Hepatocyte (in vitro differentiated cells): ENCODE results near the gene SNCA. TPM values are rescaled to one million over a fixed set of nuclear protein-coding genes. Genes with fewer than 3 reads are reported as not detected.

Experiments used
- DNase-seq: peaks from one replicate; pipeline ENCODE4 v3.0.0-alpha.2; 2016; ENCODE audit warnings: low spot score
- H2AFZ ChIP-seq: fragments of 200-600 bp; sonication (generic); 2 replicates; pipeline ENCODE4 v1.6.0; 2016; ENCODE audit warnings: antibody characterized with exemption, mild to moderate bottlenecking
- H3K27ac ChIP-seq: fragments of 200-600 bp; sonication (generic); 2 replicates; pipeline ENCODE4 v1.5.1; 2016; ENCODE audit warnings: mild to moderate bottlenecking
- H3K27me3 ChIP-seq: fragments of 200-600 bp; sonication (generic); 2 replicates; pipeline ENCODE4 v1.6.1; 2016
- H3K36me3 ChIP-seq: fragments of 200-600 bp; sonication (generic); replicated peaks from 2 replicates; pipeline ENCODE4 v1.5.1; 2016; ENCODE audit warnings: low read depth; ENCODE audit not compliant: insufficient read depth
- H3K4me1 ChIP-seq: fragments of 200-600 bp; sonication (generic); 2 replicates; pipeline ENCODE4 v1.5.1; 2016; ENCODE audit warnings: mild to moderate bottlenecking, moderate library complexity; ENCODE audit not compliant: insufficient read depth
- H3K4me2 ChIP-seq: fragments of 200-600 bp; sonication (generic); 2 replicates; pipeline ENCODE4 v1.6.0; 2016
- H3K4me3 ChIP-seq: fragments of 200-600 bp; sonication (generic); 2 replicates; pipeline ENCODE4 v1.5.1; 2016; ENCODE audit warnings: mild to moderate bottlenecking
- H3K79me2 ChIP-seq: fragments of 200-600 bp; sonication (generic); 2 replicates; pipeline ENCODE4 v1.6.0; 2017; ENCODE audit warnings: mild to moderate bottlenecking
- H3K9me2 ChIP-seq: fragments of 200-600 bp; sonication (generic); replicated peaks from 2 replicates; pipeline ENCODE4 v1.6.0; 2017; ENCODE audit warnings: mild to moderate bottlenecking; ENCODE audit not compliant: insufficient read depth
- H3K9me3 ChIP-seq: fragments of 200-600 bp; sonication (generic); 2 replicates; pipeline ENCODE4 v1.5.1; 2016; ENCODE audit warnings: low read depth, mild to moderate bottlenecking
- H4K20me1 ChIP-seq: fragments of 200-600 bp; sonication (generic); 2 replicates; pipeline ENCODE4 v1.6.0; 2016; ENCODE audit warnings: mild to moderate bottlenecking; ENCODE audit not compliant: insufficient read depth, poor library complexity, severe bottlenecking
- CTCF ChIP-seq: fragments of 200-600 bp; sonication (generic); IDR thresholded peaks from 2 replicates; pipeline ENCODE4 v1.5.1; 2016; ENCODE audit warnings: antibody characterized with exemption, mild to moderate bottlenecking; ENCODE audit not compliant: poor library complexity
- EZH2 ChIP-seq: fragments of 200-600 bp; sonication (generic); IDR thresholded peaks from 2 replicates; pipeline ENCODE4 v1.6.1; 2016; ENCODE audit warnings: antibody characterized with exemption, mild to moderate bottlenecking, borderline replicate concordance
- EZH2phosphoT487 ChIP-seq: fragments of 200-600 bp; sonication (generic); IDR thresholded peaks from one replicate; pipeline ENCODE4 v1.6.1; 2018; ENCODE audit warnings: antibody characterized with exemption, mild to moderate bottlenecking, low read depth, moderate library complexity; ENCODE audit not compliant: unreplicated experiment, severe bottlenecking
- WGBS: methylation state at CpG from one replicate; pipeline ENCODE4 v1.1.6; 2016; ENCODE audit warnings: low lambda C conversion rate; ENCODE audit errors: missing lambda C conversion rate; 5-methylcytosine and 5-hydroxymethylcytosine counted together
- polyA plus RNA-seq: library from polyadenylated mRNA; unstranded; fragments of >200 nt; fragmentation: Nextera tagmentation; extraction: Ambion mirVana; gene quantifications from 2 replicates; pipeline ENCODE4 v1.2.1, GENCODE V29; 2016
- total RNA-seq: library from RNA; depleted of rRNA; stranded (reverse); fragments of >200 nt; gene quantifications from 2 replicates; pipeline ENCODE4 v1.2.3, GENCODE V29; 2014

Gene SNCA
- total and polyA plus RNA-seq, 2 experiments from 2014 or later, result 8.9 to 14.0 TPM

GRCh38 chr4:89837993-89838390, 1.0 kb upstream of the SNCA start:
- DNase-seq, result peak; percentile 23

GRCh38 chr4:89837385-89837992, 528 bp upstream of the SNCA start:
- no peaks in the 10 kb centered on the region for H3K36me3 ChIP-seq
- H3K4me2 ChIP-seq, result peak overlapping the region; percentile 91
- no peaks in the 10 kb centered on the region for H3K4me1 ChIP-seq
- H2AFZ ChIP-seq, result peak overlapping the region; percentile 87
- no peaks in the 10 kb centered on the region for H4K20me1 ChIP-seq
- WGBS, result 1% methylated on average over 27 of the region's 30 CpGs
- H3K27me3 ChIP-seq, result peaks cover 40% of the 10 kb centered on the region
- TF ChIP-seq EZH2phosphoT487 (no peak), CTCF (peak; percentile 26), EZH2 (no peak)
- no peaks in the 10 kb centered on the region for H3K9me2 ChIP-seq
- DNase-seq, result peak; percentile 26
- no peak overlapping the region for H3K27ac ChIP-seq
- H3K79me2 ChIP-seq, result no peaks in the 10 kb centered on the region
- no peaks in the 10 kb centered on the region for H3K9me3 ChIP-seq
- H3K4me3 ChIP-seq, result peak overlapping the region; percentile 84

More at GRCh38 chr4:89837993-89838390, 1.0 kb upstream of the SNCA start:
- Histone ChIP-seq H3K79me2 (no peaks in the 10 kb centered on the region), H3K4me3 (peak overlapping the region; percentile 84), H3K9me3 (no peaks in the 10 kb centered on the region), H3K4me2 (peak overlapping the region; percentile 91), H3K27ac (no peak overlapping the region), H3K9me2 (no peaks in the 10 kb centered on the region), H3K27me3 (peaks cover 40% of the 10 kb centered on the region), H3K36me3 (no peaks in the 10 kb centered on the region), H3K4me1 (no peaks in the 10 kb centered on the region), H4K20me1 (no peaks in the 10 kb centered on the region), H2AFZ (peak overlapping the region; percentile 87)
- TF ChIP-seq EZH2 (no peak), EZH2phosphoT487 (no peak), CTCF (no peak)
- WGBS, result 2% methylated on average over 8 of the region's 8 CpGs

GRCh38 chr4:89836031-89836745, 773 bp downstream of the SNCA start:
- WGBS, result 8% methylated on average over 33 of the region's 33 CpGs
- DNase-seq, result peak; percentile 5
- Histone ChIP-seq H2AFZ (peak overlapping the region; percentile 87), H3K9me2 (no peaks in the 10 kb centered on the region), H4K20me1 (no peaks in the 10 kb centered on the region), H3K79me2 (no peaks in the 10 kb centered on the region), H3K36me3 (no peaks in the 10 kb centered on the region), H3K4me2 (peak overlapping the region; percentile 91), H3K4me1 (no peaks in the 10 kb centered on the region), H3K27me3 (peaks cover 40% of the 10 kb centered on the region), H3K4me3 (peak overlapping the region; percentile 84), H3K27ac (no peak overlapping the region), H3K9me3 (no peaks in the 10 kb centered on the region)
- TF ChIP-seq CTCF (no peak), EZH2phosphoT487 (no peak), EZH2 (no peak)
